ENCODE data around the gene CCDC126.

The CCDC126 gene

DNA sequence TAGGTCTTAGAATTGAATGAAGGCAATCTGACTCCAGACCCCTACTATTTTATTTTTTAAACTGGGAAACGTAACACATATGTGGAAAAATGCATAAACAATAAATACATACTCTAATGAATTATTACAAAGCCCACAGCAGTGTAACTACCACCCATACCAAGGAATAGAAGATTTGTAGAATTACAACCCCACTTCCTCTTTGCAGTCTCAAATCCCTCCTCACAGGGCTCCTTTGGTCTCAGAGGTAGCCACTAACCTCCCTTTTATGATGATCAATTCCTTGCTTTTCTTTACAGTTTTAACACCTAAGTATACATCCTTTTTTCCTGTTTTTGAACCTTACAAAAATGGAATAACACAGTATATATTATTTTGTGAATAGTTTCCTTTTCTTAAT is 6.7 kb upstream of the CCDC126 start:
- ATAC-seq (ENCODE audit: insufficient read depth, low read depth) (no peak), DNase-seq (no peak)
- no peaks in the 10 kb centered on the region for H3K27me3 ChIP-seq (ENCODE audit: insufficient read depth, low read length, poor library complexity)
- H3K4me2 ChIP-seq (ENCODE audit: insufficient read depth, low read length), result no peak overlapping the region
- H2AFZ ChIP-seq (ENCODE audit: low read depth, low read length), result no peak overlapping the region
- no peaks in the 10 kb centered on the region for H4K20me1 ChIP-seq (ENCODE audit: insufficient read depth, low read length)
- H3K9ac ChIP-seq (ENCODE audit: low read depth, low read length), result no peak overlapping the region
- H3K4me3 ChIP-seq (ENCODE audit: low read depth in 1 of 2, low read length in 2 of 2), result no peak overlapping the region
- no peaks in the 10 kb centered on the region for H3K36me3 ChIP-seq (ENCODE audit: insufficient read depth, low read length)
- H3K27ac ChIP-seq (ENCODE audit: low read length), result no peak overlapping the region
- no peak for TF ChIP-seq EZH2 (IDR thresholded peaks at IDR 0.05; ENCODE audit: borderline replicate concordance, low read depth, low read length, severe bottlenecking)
- TF ChIP-seq, protein P1, sequence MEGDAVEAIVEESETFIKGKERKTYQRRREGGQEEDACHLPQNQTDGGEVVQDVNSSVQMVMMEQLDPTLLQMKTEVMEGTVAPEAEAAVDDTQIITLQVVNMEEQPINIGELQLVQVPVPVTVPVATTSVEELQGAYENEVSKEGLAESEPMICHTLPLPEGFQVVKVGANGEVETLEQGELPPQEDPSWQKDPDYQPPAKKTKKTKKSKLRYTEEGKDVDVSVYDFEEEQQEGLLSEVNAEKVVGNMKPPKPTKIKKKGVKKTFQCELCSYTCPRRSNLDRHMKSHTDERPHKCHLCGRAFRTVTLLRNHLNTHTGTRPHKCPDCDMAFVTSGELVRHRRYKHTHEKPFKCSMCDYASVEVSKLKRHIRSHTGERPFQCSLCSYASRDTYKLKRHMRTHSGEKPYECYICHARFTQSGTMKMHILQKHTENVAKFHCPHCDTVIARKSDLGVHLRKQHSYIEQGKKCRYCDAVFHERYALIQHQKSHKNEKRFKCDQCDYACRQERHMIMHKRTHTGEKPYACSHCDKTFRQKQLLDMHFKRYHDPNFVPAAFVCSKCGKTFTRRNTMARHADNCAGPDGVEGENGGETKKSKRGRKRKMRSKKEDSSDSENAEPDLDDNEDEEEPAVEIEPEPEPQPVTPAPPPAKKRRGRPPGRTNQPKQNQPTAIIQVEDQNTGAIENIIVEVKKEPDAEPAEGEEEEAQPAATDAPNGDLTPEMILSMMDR (IDR thresholded peaks at IDR 0.05; ENCODE audit: borderline replicate concordance, extremely low read depth, low read length, poor library complexity, severe bottlenecking), result no peak
- no peaks in the 10 kb centered on the region for H3K79me2 ChIP-seq (ENCODE audit: insufficient read depth, low read length)
- H3K4me1 ChIP-seq (ENCODE audit: insufficient read depth, low read length), result no peaks in the 10 kb centered on the region
- no peaks in the 10 kb centered on the region for H3K9me3 ChIP-seq (ENCODE audit: insufficient read depth, low read length, severe bottlenecking)

DNA sequence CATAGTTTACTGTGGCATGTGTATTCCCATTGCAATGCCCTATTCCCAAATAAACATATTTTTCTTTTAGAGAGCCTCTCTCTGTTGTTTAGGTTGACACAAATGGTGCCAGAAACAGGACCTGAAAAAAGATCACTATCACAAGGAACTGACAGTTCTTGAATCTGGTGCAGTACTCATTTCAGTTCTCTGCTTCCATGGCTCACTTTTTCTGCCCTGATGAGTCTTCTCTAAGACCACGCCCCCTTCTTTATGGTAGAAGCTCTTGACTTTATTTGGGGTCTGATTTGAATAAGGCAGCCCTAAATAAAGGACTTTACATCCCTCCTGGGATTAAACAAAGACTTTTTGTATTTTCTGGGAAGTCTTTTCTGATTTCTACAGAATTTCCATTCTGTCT is 3.5 kb upstream of the CCDC126 start:
- no peak overlapping the region; the same call in 1 of the 2 replicates for H2AFZ ChIP-seq (ENCODE audit: low read depth, low read length)
- no peak overlapping the region for H3K4me3 ChIP-seq (ENCODE audit: low read depth in 1 of 2, low read length in 2 of 2)
- no peak overlapping the region for H3K27ac ChIP-seq (ENCODE audit: low read length)

DNA sequence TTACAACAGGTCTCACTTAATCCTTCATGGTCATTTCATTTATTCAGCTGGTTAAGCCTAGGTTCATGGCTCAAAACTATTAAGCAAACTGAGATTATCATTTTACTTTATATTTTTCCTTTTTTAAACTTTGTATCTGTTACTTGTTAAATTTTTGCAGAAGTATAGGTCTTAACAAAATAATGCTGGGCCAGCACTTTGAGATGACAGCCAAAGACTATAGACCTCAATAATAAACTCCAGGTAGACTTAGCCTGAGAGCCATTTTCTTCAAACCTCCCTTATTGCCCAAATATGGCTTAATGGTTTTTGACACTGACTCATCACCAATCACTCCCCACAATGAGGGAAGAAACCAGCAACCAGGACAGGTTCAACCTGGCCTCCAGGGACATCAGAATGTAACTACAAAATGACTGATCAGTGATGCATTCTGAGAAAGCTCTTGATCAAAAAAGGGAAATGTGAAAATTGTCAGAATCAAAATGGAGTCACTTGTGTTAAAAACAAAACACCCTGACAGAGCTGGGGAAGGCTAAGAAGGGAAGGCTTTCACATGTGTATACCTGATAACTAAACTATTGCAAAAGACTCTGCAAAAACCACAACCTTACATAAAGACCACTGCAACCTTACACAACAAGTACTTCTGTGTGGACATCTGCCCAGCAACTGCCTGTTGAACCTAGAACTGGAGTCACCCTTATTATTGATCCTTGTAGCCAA is 2.1 kb upstream of the CCDC126 start:
- Histone ChIP-seq H3K4me1 (ENCODE audit: insufficient read depth, low read length) (peaks cover 23% of the 10 kb centered on the region), H3K9me3 (ENCODE audit: insufficient read depth, low read length, severe bottlenecking) (no peaks in the 10 kb centered on the region), H3K4me2 (ENCODE audit: insufficient read depth, low read length) (no peak overlapping the region), H4K20me1 (ENCODE audit: insufficient read depth, low read length) (no peaks in the 10 kb centered on the region), H3K27me3 (ENCODE audit: insufficient read depth, low read length, poor library complexity) (peaks cover 4% of the 10 kb centered on the region), H3K79me2 (ENCODE audit: insufficient read depth, low read length) (0 out of 2 replicates have a peak, but pooled peaks cover 2% of the 10 kb centered on the region), H2AFZ (ENCODE audit: low read depth, low read length) (no peak overlapping the region), H3K9ac (ENCODE audit: low read depth, low read length) (no peak overlapping the region), H3K36me3 (ENCODE audit: insufficient read depth, low read length) (no peaks in the 10 kb centered on the region), H3K27ac (ENCODE audit: low read length) (no peak overlapping the region), H3K4me3 (ENCODE audit: low read depth in 1 of 2, low read length in 2 of 2) (no peak overlapping the region)
- TF ChIP-seq EZH2 (IDR thresholded peaks at IDR 0.05; ENCODE audit: borderline replicate concordance, low read depth, low read length, severe bottlenecking), result no peak
- TF ChIP-seq, protein P1 (IDR thresholded peaks at IDR 0.05; ENCODE audit: borderline replicate concordance, extremely low read depth, low read length, poor library complexity, severe bottlenecking), result no peak
- DNase-seq (no peak), ATAC-seq (ENCODE audit: insufficient read depth, low read depth) (no peak)

More for the DNA sequence above, 3.5 kb upstream of the CCDC126 start:
- DNase-seq (no peak), ATAC-seq (ENCODE audit: insufficient read depth, low read depth) (no peak)
- H4K20me1 ChIP-seq (ENCODE audit: insufficient read depth, low read length), result no peaks in the 10 kb centered on the region
- no peaks in the 10 kb centered on the region for H3K36me3 ChIP-seq (ENCODE audit: insufficient read depth, low read length)
- H3K79me2 ChIP-seq (ENCODE audit: insufficient read depth, low read length), result 0 out of 2 replicates have a peak, but pooled peaks cover 2% of the 10 kb centered on the region
- no peak overlapping the region for H3K4me2 ChIP-seq (ENCODE audit: insufficient read depth, low read length)
- H3K27me3 ChIP-seq (ENCODE audit: insufficient read depth, low read length, poor library complexity), result peaks cover 4% of the 10 kb centered on the region
- TF ChIP-seq, protein P1 (IDR thresholded peaks at IDR 0.05; ENCODE audit: borderline replicate concordance, extremely low read depth, low read length, poor library complexity, severe bottlenecking), result no peak
- no peak for TF ChIP-seq EZH2 (IDR thresholded peaks at IDR 0.05; ENCODE audit: borderline replicate concordance, low read depth, low read length, severe bottlenecking)
- H3K9me3 ChIP-seq (ENCODE audit: insufficient read depth, low read length, severe bottlenecking), result no peaks in the 10 kb centered on the region
- no peak overlapping the region for H3K9ac ChIP-seq (ENCODE audit: low read depth, low read length)
- H3K4me1 ChIP-seq (ENCODE audit: insufficient read depth, low read length), result peaks cover 17% of the 10 kb centered on the region
